ENCODE measurements around the gene CXADR.

GRCh38 chr21:17580319-17580718 lies 67.5 kb downstream of the CXADR start:
- TF ChIP-seq CTCF (IDR thresholded peaks at IDR 0.05; ENCODE audit: borderline replicate concordance, extremely low read depth, low read length, poor library complexity, severe bottlenecking) (no peak), EZH2 (IDR thresholded peaks at IDR 0.05; ENCODE audit: borderline replicate concordance, low read depth, low read length, severe bottlenecking) (no peak)
